NCI-H2171 treated with DMSO at 0.1 percent for 48 hours (cell line): ENCODE data around the gene LRBA.

Experiments
- DNase-seq: peaks from one replicate; lab custom pipeline; 2025; lab: John Stamatoyannopoulos, UW

LRBA gene

GRCh38 chr4:150242820-150243458 is 772.1 kb downstream of the LRBA start:
- peak; percentile 2 for DNase-seq

GRCh38 chr4:150240011-150240410 is 775.1 kb downstream of the LRBA start:
- no peak for DNase-seq

GRCh38 chr4:150238591-150238990 is 776.5 kb downstream of the LRBA start:
- DNase-seq = no peak

GRCh38 chr4:150237110-150237872 is 777.8 kb downstream of the LRBA start:
- DNase-seq = no peak

- no peak for DNase-seq
Observed at GRCh38 chr4:150236626-150237025, 778.5 kb downstream of the LRBA start.

- DNase-seq = no peak
Observed at GRCh38 chr4:150235808-150236271, 779.2 kb downstream of the LRBA start.

- DNase-seq = no peak
Observed at GRCh38 chr4:150235317-150235716, 779.8 kb downstream of the LRBA start.

- no peak for DNase-seq
Observed at GRCh38 chr4:150234246-150234645, 780.8 kb downstream of the LRBA start.

- no peak for DNase-seq
Observed at GRCh38 chr4:150232029-150232428, 783.1 kb downstream of the LRBA start.

GRCh38 chr4:150231107-150231770 is 783.8 kb downstream of the LRBA start:
- no peak for DNase-seq

GRCh38 chr4:150230561-150230960 is 784.5 kb downstream of the LRBA start:
- peak; percentile 25 for DNase-seq

- no peak for DNase-seq
Observed at GRCh38 chr4:150229520-150229919, 785.6 kb downstream of the LRBA start.

GRCh38 chr4:150224896-150225591 is 790.0 kb downstream of the LRBA start:
- DNase-seq = no peak

- no peak for DNase-seq
Observed at GRCh38 chr4:150219841-150220240, 795.2 kb downstream of the LRBA start.

- DNase-seq = no peak
Observed at GRCh38 chr4:150218447-150218846, 796.6 kb downstream of the LRBA start.

- no peak for DNase-seq
Observed at GRCh38 chr4:150217808-150218207, 797.3 kb downstream of the LRBA start.

- DNase-seq = no peak
Observed at GRCh38 chr4:150217192-150217591, 797.9 kb downstream of the LRBA start.

GRCh38 chr4:150216726-150217125 is 798.4 kb downstream of the LRBA start:
- DNase-seq = no peak

- DNase-seq = no peak
Observed at GRCh38 chr4:150215601-150216000, 799.5 kb downstream of the LRBA start.
